Measurements from ENCODE around the gene GRN.
"Not testable (repeated sequence)": the region's sequence is repeated elsewhere in the genome, so short reads cannot be mapped to it uniquely, and the experiment has no call there.

GRN gene

GRCh38 chr17:44346064-44346844 lies 1.2 kb downstream of the GRN start:
- DNase-seq (ENCODE audit: low read depth in 3 of 3), result no peak

GRCh38 chr17:44347206-44348055 lies 2.3 kb downstream of the GRN start:
- DNase-seq (ENCODE audit: low read depth in 3 of 3), result not testable (repeated sequence)

GRCh38 chr17:44348234-44348987 lies 3.3 kb downstream of the GRN start:
- no peak for DNase-seq (ENCODE audit: low read depth in 3 of 3)

GRCh38 chr17:44348988-44349364 lies 3.9 kb downstream of the GRN start:
- no peak for DNase-seq (ENCODE audit: low read depth in 3 of 3)

GRCh38 chr17:44349553-44350070 lies 4.5 kb downstream of the GRN start:
- no peak for DNase-seq (ENCODE audit: low read depth in 3 of 3)

GRCh38 chr17:44350733-44351226 lies 5.7 kb downstream of the GRN start:
- DNase-seq (ENCODE audit: low read depth in 3 of 3), result peak; percentile 57 to 72 (median 58)

DNA sequence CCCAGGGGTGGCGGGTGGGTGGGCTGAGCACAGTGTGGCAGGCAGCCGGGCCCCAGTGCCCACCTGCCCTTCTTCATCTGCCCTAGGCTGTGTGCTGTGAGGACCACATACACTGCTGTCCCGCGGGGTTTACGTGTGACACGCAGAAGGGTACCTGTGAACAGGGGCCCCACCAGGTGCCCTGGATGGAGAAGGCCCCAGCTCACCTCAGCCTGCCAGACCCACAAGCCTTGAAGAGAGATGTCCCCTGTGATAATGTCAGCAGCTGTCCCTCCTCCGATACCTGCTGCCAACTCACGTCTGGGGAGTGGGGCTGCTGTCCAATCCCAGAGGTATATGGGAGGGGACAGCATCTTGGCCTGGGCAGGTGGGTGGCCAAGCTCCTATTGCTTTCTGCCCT lies 6.4 kb downstream of the GRN start:
- no peak for DNase-seq (ENCODE audit: low read depth in 3 of 3)

- DNase-seq (ENCODE audit: low read depth in 3 of 3), result no peak
These were observed 7.1 kb downstream of the GRN start for GRCh38 chr17:44351961-44352827.

DNA sequence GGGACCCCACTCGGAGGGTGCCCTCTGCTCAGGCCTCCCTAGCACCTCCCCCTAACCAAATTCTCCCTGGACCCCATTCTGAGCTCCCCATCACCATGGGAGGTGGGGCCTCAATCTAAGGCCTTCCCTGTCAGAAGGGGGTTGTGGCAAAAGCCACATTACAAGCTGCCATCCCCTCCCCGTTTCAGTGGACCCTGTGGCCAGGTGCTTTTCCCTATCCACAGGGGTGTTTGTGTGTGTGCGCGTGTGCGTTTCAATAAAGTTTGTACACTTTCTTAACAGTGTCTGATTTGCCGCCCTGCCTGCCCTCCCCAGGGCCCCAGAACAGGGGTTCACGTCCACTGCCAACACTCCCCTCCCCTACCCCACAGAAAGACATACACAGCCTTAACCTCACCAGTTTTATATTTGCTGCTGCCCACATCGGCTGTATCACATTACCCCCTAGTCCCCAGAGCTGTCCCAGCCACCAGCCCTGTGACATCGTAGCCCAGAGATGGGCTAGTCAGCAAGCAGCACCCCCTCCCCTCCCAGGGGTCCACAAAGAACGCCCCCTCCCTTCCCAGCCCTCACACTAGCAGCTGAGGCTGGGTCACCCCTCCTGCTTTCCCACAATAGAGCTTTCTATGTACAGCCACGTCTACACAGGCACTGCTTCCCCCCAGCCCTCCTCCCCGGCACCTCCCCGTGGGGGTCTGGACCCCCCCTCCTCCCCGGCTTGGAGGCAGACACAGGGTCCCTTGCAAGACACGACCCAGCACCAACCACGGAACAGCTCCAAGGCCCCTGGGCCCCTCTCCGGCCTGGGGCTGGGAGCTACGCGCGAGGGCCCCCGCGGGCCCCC lies 7.9 kb downstream of the GRN start:
- DNase-seq (ENCODE audit: low read depth in 3 of 3), result no peak

- no peak for DNase-seq (ENCODE audit: low read depth in 3 of 3)
These were observed 8.7 kb downstream of the GRN start for GRCh38 chr17:44353672-44354331.

DNA sequence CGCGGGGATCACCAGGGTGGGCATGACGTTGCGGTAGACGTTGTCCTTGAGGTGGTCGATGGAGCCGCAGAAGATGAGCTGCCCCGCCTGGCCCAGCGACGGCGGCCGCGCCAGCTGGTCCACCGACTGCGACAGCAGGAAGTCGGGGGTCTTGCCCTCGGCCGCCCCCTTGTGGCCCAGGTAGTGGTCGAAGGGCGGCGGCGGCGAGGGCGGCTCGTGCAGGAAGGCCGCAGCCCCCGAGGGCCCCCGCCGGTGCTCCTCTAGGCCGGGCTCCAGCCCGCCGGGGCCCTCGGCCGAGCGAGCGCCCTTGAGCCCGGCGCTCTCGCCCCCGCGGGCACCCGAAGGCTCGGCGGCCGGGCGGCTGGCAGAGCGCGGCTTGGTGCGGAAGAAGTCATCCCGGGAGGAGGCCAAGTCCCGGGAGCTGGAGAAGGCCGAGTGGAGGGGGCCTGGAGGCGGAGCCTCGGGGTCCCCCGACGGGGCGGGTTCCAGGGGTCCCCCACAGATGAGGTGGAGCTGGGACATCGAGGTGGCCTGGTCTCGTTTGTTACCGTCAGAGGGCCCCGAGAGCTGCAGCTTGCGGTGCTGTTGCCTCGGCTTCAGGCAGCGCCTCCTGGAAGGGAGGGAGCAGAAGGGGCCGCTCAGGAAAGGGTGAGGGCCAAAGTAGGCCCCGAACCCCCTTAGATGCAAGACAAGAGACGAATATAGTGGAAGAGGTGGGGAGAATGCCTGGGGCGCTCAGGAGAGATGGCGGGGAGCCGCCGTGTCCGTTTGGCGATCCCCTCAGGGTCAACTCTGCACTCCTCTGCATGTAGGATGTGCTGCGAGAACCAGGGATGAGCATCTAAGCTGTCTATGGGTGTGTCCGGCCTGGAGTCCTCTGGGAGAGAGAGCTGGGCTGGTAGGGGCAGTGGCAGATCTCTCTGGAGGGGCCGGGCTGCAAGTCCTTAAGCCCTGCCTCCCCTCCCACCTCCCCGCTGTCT lies 9.8 kb downstream of the GRN start:
- peak in 1 of 3 donors; percentile 55 for DNase-seq (ENCODE audit: low read depth in 3 of 3)

DNA sequence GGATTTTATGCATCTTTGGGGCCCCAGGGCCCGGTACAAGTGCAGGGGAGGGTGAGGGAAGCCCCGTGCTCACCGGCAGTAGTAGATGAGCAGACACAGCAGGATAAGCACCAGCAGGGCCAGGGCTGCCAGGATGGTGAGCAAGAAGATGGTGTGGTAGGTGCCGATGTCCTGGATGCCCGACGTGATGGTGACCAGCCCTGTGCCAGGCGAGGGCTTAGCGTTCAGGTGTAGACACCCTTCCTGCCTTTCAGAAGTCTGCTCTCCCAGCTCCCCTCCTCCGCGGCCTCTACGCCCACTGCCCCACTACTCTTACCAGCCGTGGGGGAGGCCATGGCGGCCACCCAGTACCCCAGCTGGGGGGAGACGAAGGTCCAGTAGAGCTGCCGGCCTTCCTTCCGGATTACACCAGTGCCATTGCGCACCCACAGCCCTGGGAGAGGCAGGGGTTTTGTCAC lies 10.6 kb downstream of the GRN start:
- DNase-seq (ENCODE audit: low read depth in 3 of 3), result no peak

DNA sequence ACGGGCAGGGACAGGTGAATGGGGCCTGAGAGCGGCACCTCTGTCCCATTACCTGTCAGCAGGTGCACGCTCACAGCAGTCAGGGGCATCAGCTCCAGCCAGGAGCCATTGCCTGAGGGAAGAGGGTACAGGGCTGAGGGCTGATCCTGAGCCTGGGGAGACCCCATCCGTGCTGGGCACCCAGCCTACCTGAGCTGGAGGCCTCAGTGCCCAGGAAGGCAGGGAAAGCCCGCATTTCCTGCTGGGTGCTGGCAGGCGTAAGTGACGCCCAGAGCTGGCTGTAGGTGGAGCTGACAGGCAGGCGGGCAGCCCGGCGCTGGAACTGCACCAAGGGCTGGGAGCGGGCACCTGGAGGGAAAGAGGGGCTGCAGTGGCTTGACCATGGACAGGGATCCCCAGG lies 11.1 kb downstream of the GRN start:
- no peak for DNase-seq (ENCODE audit: low read depth in 3 of 3)

- no peak for DNase-seq (ENCODE audit: low read depth in 3 of 3)
These were observed 13.0 kb downstream of the GRN start for GRCh38 chr17:44358066-44358465.

- no peak for DNase-seq (ENCODE audit: low read depth in 3 of 3)
These were observed 13.9 kb downstream of the GRN start for GRCh38 chr17:44359006-44359405.

GRCh38 chr17:44359458-44360143 lies 14.5 kb downstream of the GRN start:
- no peak for DNase-seq (ENCODE audit: low read depth in 3 of 3)

- DNase-seq (ENCODE audit: low read depth in 3 of 3), result no peak
These were observed 15.0 kb downstream of the GRN start for GRCh38 chr17:44360144-44360533.

DNA sequence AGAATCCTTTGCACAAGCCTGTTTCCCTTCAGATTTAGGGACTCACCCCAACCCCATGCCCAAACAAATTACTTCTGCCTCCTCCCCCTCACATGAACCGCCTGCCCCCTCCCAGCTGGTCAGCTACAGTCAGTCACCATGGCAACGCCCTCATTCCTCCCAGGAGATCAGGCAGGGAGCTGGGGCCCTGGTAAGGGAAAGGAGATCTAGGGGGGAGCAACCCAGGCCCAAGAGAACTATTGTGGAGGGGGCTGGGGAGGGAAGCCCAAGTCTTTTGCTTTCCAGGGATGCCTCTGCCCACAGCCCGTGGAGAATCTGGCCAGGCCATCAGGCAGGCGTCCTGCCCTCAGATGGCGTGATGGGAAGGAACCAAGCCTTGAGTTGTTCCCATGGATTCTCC lies 15.7 kb downstream of the GRN start:
- DNase-seq (ENCODE audit: low read depth in 3 of 3), result no peak

All from stimulated activated CD4-positive, alpha-beta T cell treated with anti-CD3 and anti-CD28 coated beads, TNF-alpha, amount 100 ng/mL, for 48 hours (primary cell).